Kidney (tissue), 14 donors: Measurements from ENCODE around the gene OR7G2. TPM values are rescaled to one million over a fixed set of nuclear protein-coding genes. Genes with fewer than 3 reads are reported as not detected.

Experiments
- DNase-seq, 5 donors: peaks; one replicate each; pipeline ENCODE4 v3.0.0-alpha.2; 2013 to 2020
- FAIRE-seq: peaks from 2 replicates; lab custom pipeline; 2012; peaks lifted over from hg19 to GRCh38; lab: Jason Lieb, UNC
- H3K27ac ChIP-seq, 2 donors: one replicate each; pipeline ENCODE4 v1.7.0; 2013; ENCODE audit warnings: low read depth in 2 of 2, low read length in 2 of 2, inconsistent platforms in 1 of 2
- H3K27me3 ChIP-seq: one replicate; pipeline ENCODE4 v1.7.1; 2013; ENCODE audit warnings: low read length, inconsistent platforms; ENCODE audit not compliant: control insufficient read depth, insufficient read depth
- H3K36me3 ChIP-seq, 3 donors: one replicate each; pipeline versions ENCODE4 v1.7.0 to v1.7.1; 2013; ENCODE audit warnings: low read length in 3 of 3, control low read depth in 1 of 3, inconsistent platforms in 1 of 3; ENCODE audit not compliant: insufficient read depth in 3 of 3, control insufficient read depth in 2 of 3
- H3K4me1 ChIP-seq, 3 donors: one replicate each; pipeline versions ENCODE4 v1.7.0 to v1.7.1; 2013; ENCODE audit warnings: low read length in 3 of 3, inconsistent platforms in 1 of 3, low read depth in 1 of 3; ENCODE audit not compliant: control insufficient read depth in 2 of 3, insufficient read depth in 2 of 3
- H3K4me3 ChIP-seq, 3 donors: one replicate each; pipeline versions ENCODE4 v1.7.0 to v1.8.1; 2013; ENCODE audit warnings: low read length in 3 of 3, control low read depth in 1 of 3, inconsistent platforms in 1 of 3
- H3K9ac ChIP-seq, 3 donors: one replicate each; pipeline versions ENCODE4 v1.7.0 to v1.7.1; 2013; ENCODE audit warnings: low read length in 3 of 3, control low read depth in 1 of 3, inconsistent platforms in 1 of 3
- H3K9me3 ChIP-seq, 3 donors: one replicate each; pipeline versions ENCODE4 v1.7.0 to v1.7.1; 2013; ENCODE audit warnings: low read length in 3 of 3, control low read depth in 1 of 3, inconsistent platforms in 1 of 3; ENCODE audit not compliant: control insufficient read depth in 2 of 3, insufficient read depth in 1 of 3
- CTCF ChIP-seq: IDR thresholded peaks from 3 replicates; pipeline ENCODE4 v1.5.1; 2012; ENCODE audit warnings: mild to moderate bottlenecking, moderate library complexity, borderline replicate concordance; ENCODE audit not compliant: insufficient read depth; ENCODE audit errors: extremely low read depth
- intact Hi-C: fragments of 100-400 bp; cut with DNase I; formaldehyde crosslinking; loops from one replicate; pipeline ENCODE4 v1.11.1; 2022
- polyA plus RNA-seq: library from polyadenylated mRNA; stranded (reverse); fragments of 350-450 nt; fragmentation: Illumina TruSeq; extraction: RNeasy Lipid Tissue Mini Kit (QIAGEN cat#74804); gene quantifications from one replicate; pipeline ENCODE4 v1.2.3, GENCODE V29; 2014; ENCODE audit warnings: low read depth, low replicate concordance; ENCODE audit not compliant: insufficient read depth
- total RNA-seq: library from RNA; stranded (reverse); fragmentation: NEBNext Ultra II Directional; extraction: Animal tissue kit (Norgen Biotek cat#: 25700); gene quantifications from one replicate; pipeline ENCODE4 v1.2.1, GENCODE V29; 2021
- donor health status: control.
- donor health status: control.
- donor health status: control.
- donor health status: control.
- donor health status: control.
- donor health status: DM: yes; HTN: yes; CAD: no.
- donor health status: Normal renal cell carcinoma (clear cell type).

Gene OR7G2
- total and polyA plus RNA-seq, 2 donors from 2014 or later, result not detected

GRCh38 chr19:9078651-9079050 is 28.6 kb downstream of the OR7G2 start:
- intact Hi-C loops, result loop anchor here (10.0 kb wide), 1 partner anchor 424 kb away; no protein-coding TSS in a partner anchor
- Histone ChIP-seq H3K9me3 (no peaks in the 10 kb centered on the region), H3K4me1 (peaks cover 0 to 4% (median 0%) of the 10 kb centered on the region in 3 donors), H3K27ac (no peak overlapping the region), H3K9ac (no peak overlapping the region), H3K4me3 (no peak overlapping the region), H3K27me3 (no peaks in the 10 kb centered on the region), H3K36me3 (no peaks in the 10 kb centered on the region)
- no peak for TF ChIP-seq CTCF
- no peak for DNase-seq
- no peak for FAIRE-seq

- no peaks in the 10 kb centered on the region for H3K9me3 ChIP-seq
- no peak for TF ChIP-seq CTCF
- DNase-seq (peak in 1 of 5 donors; percentile 37), FAIRE-seq (no peak)
- peaks cover 0 to 4% (median 0%) of the 10 kb centered on the region in 3 donors for H3K4me1 ChIP-seq
- intact Hi-C loops, result loop anchor here (10.0 kb wide), 1 partner anchor 422 kb away; no protein-coding TSS in a partner anchor
- H3K4me3 ChIP-seq, result no peak overlapping the region
- H3K27me3 ChIP-seq, result no peaks in the 10 kb centered on the region
- no peaks in the 10 kb centered on the region for H3K36me3 ChIP-seq
- H3K9ac ChIP-seq, result no peak overlapping the region
- no peak overlapping the region for H3K27ac ChIP-seq
These were observed 30.4 kb downstream of the OR7G2 start for GRCh38 chr19:9076901-9077300.

- peak; percentile 68 to 96 (median 82) for DNase-seq
- peaks cover 0 to 4% (median 0%) of the 10 kb centered on the region in 3 donors for H3K4me1 ChIP-seq
- intact Hi-C loops, result loop anchor here (10.0 kb wide), 1 partner anchor 421 kb away; no protein-coding TSS in a partner anchor
- no peak for FAIRE-seq
- no peak for TF ChIP-seq CTCF
- H3K36me3 ChIP-seq, result no peaks in the 10 kb centered on the region
- no peak overlapping the region for H3K4me3 ChIP-seq
- no peaks in the 10 kb centered on the region for H3K9me3 ChIP-seq
- H3K27ac ChIP-seq, result no peak overlapping the region
- no peaks in the 10 kb centered on the region for H3K27me3 ChIP-seq
- no peak overlapping the region for H3K9ac ChIP-seq
These were observed 32.0 kb downstream of the OR7G2 start for GRCh38 chr19:9075064-9075949.
